ACC112 (cell line): ENCODE results near the gene CA11.

Experiments
- H2AFZ ChIP-seq: fragments of 200-600 bp; sonication (generic); one replicate; pipeline ENCODE4 v1.6.0; 2017; ENCODE audit warnings: antibody characterized with exemption, low read length; ENCODE audit not compliant: unreplicated experiment
- H3K27ac ChIP-seq: fragments of 200-600 bp; sonication (generic); 2 replicates; pipeline ENCODE4 v1.5.1; 2014; ENCODE audit warnings: low read depth, mild to moderate bottlenecking, antibody characterized with exemption, low read length, moderate library complexity
- H3K27me3 ChIP-seq: fragments of 200-600 bp; sonication (generic); 2 replicates; pipeline ENCODE4 v1.6.1; 2014; ENCODE audit warnings: mild to moderate bottlenecking, antibody characterized with exemption, low read length, moderate library complexity, mixed read lengths; ENCODE audit not compliant: insufficient read depth
- H3K36me3 ChIP-seq: fragments of 200-600 bp; sonication (generic); 2 replicates; pipeline ENCODE4 v1.6.1; 2016; ENCODE audit warnings: mild to moderate bottlenecking, antibody characterized with exemption, low read length, moderate library complexity, mixed read lengths; ENCODE audit not compliant: insufficient read depth
- H3K4me1 ChIP-seq: fragments of 200-600 bp; sonication (generic); one replicate; pipeline ENCODE4 v1.6.1; 2016; ENCODE audit warnings: low read length, mixed read lengths; ENCODE audit not compliant: insufficient read depth, unreplicated experiment, control insufficient read depth
- H3K4me3 ChIP-seq: fragments of 200-600 bp; sonication (generic); 2 replicates; pipeline ENCODE4 v1.5.1; 2014; ENCODE audit warnings: mild to moderate bottlenecking, low read depth, low read length
- H3K79me2 ChIP-seq: fragments of 200-600 bp; sonication (generic); one replicate; pipeline ENCODE4 v1.6.0; 2016; ENCODE audit warnings: low read length; ENCODE audit not compliant: control insufficient read depth, unreplicated experiment, insufficient read depth

Gene CA11

GRCh38 chr19:48656840-48657474, 11.0 kb upstream of the CA11 start:
- Histone ChIP-seq H3K79me2 (no peaks in the 10 kb centered on the region), H3K27me3 (no peaks in the 10 kb centered on the region), H3K4me3 (no peak overlapping the region), H2AFZ (no peak overlapping the region), H3K4me1 (no peaks in the 10 kb centered on the region), H3K36me3 (no peaks in the 10 kb centered on the region), H3K27ac (no peak overlapping the region)

GRCh38 chr19:48654299-48655059, 8.5 kb upstream of the CA11 start:
- Histone ChIP-seq H3K36me3 (no peaks in the 10 kb centered on the region), H3K27ac (no peak overlapping the region), H3K27me3 (no peaks in the 10 kb centered on the region), H3K79me2 (no peaks in the 10 kb centered on the region), H3K4me1 (no peaks in the 10 kb centered on the region), H3K4me3 (no peak overlapping the region), H2AFZ (no peak overlapping the region)

GRCh38 chr19:48651683-48652048, 5.7 kb upstream of the CA11 start:
- Histone ChIP-seq H3K4me1 (peaks cover 3% of the 10 kb centered on the region), H3K27ac (no peak overlapping the region), H3K36me3 (no peaks in the 10 kb centered on the region), H3K79me2 (no peaks in the 10 kb centered on the region), H2AFZ (no peak overlapping the region), H3K4me3 (no peak overlapping the region), H3K27me3 (no peaks in the 10 kb centered on the region)

- H2AFZ ChIP-seq: no peak overlapping the region
- no peak overlapping the region for H3K4me3 ChIP-seq
- H3K27ac ChIP-seq: no peak overlapping the region
- H3K79me2 ChIP-seq: no peaks in the 10 kb centered on the region
- H3K27me3 ChIP-seq: no peaks in the 10 kb centered on the region
- H3K36me3 ChIP-seq: no peaks in the 10 kb centered on the region
- H3K4me1 ChIP-seq: peaks cover 3% of the 10 kb centered on the region
Measured at GRCh38 chr19:48650974-48651682, 5.1 kb upstream of the CA11 start.

- H3K4me1 ChIP-seq: peaks cover 6% of the 10 kb centered on the region
- H3K27ac ChIP-seq: no peak overlapping the region
Measured at GRCh38 chr19:48648134-48648533, 2.1 kb upstream of the CA11 start.

GRCh38 chr19:48646722-48647216, 782 bp upstream of the CA11 start:
- no peaks in the 10 kb centered on the region for H3K79me2 ChIP-seq
- H3K36me3 ChIP-seq: no peaks in the 10 kb centered on the region
- no peaks in the 10 kb centered on the region for H3K27me3 ChIP-seq
- H3K4me1 ChIP-seq: peaks cover 6% of the 10 kb centered on the region
- H3K27ac ChIP-seq: no peak overlapping the region
- H3K4me3 ChIP-seq: peak overlapping the region; percentile 71
- H2AFZ ChIP-seq: no peak overlapping the region

More at GRCh38 chr19:48648134-48648533, 2.1 kb upstream of the CA11 start:
- H3K36me3 ChIP-seq: no peaks in the 10 kb centered on the region
- no peak overlapping the region for H3K4me3 ChIP-seq
- no peak overlapping the region for H2AFZ ChIP-seq
- H3K27me3 ChIP-seq: no peaks in the 10 kb centered on the region
- H3K79me2 ChIP-seq: no peaks in the 10 kb centered on the region

- no peaks in the 10 kb centered on the region for H3K79me2 ChIP-seq
- peak overlapping the region; percentile 59 for H2AFZ ChIP-seq
- H3K27ac ChIP-seq: no peak overlapping the region
- peak overlapping the region; percentile 71 for H3K4me3 ChIP-seq
- no peaks in the 10 kb centered on the region for H3K36me3 ChIP-seq
- peaks cover 6% of the 10 kb centered on the region for H3K4me1 ChIP-seq
- H3K27me3 ChIP-seq: no peaks in the 10 kb centered on the region
Measured at GRCh38 chr19:48645620-48646000, 377 bp downstream of the CA11 start.

GRCh38 chr19:48644839-48645619, 958 bp downstream of the CA11 start:
- no peaks in the 10 kb centered on the region for H3K79me2 ChIP-seq
- H3K4me1 ChIP-seq: peaks cover 6% of the 10 kb centered on the region
- no peaks in the 10 kb centered on the region for H3K27me3 ChIP-seq
- no peaks in the 10 kb centered on the region for H3K36me3 ChIP-seq
- H3K27ac ChIP-seq: no peak overlapping the region
- H2AFZ ChIP-seq: no peak overlapping the region
- H3K4me3 ChIP-seq: peak overlapping the region; percentile 71

GRCh38 chr19:48644355-48644754, 1.6 kb downstream of the CA11 start:
- no peaks in the 10 kb centered on the region for H3K79me2 ChIP-seq
- H3K36me3 ChIP-seq: no peaks in the 10 kb centered on the region
- H3K27me3 ChIP-seq: no peaks in the 10 kb centered on the region; the same call in 1 of the 2 replicates
- H3K27ac ChIP-seq: no peak overlapping the region
- H3K4me3 ChIP-seq: no peak overlapping the region
- no peak overlapping the region for H2AFZ ChIP-seq
- peaks cover 6% of the 10 kb centered on the region for H3K4me1 ChIP-seq

- no peaks in the 10 kb centered on the region; the same call in 1 of the 2 replicates for H3K27me3 ChIP-seq
- H3K36me3 ChIP-seq: no peaks in the 10 kb centered on the region
- peaks cover 6% of the 10 kb centered on the region for H3K4me1 ChIP-seq
- H3K79me2 ChIP-seq: no peaks in the 10 kb centered on the region
- no peak overlapping the region for H3K4me3 ChIP-seq
- no peak overlapping the region for H3K27ac ChIP-seq
- H2AFZ ChIP-seq: no peak overlapping the region
Measured at GRCh38 chr19:48642862-48643261, 3.1 kb downstream of the CA11 start.
